Measurements from ENCODE around the gene HIRA. TPM values are rescaled to one million over a fixed set of nuclear protein-coding genes. Genes with fewer than 3 reads are reported as not detected.

Gene HIRA
- total and polyA plus RNA-seq, 4 donors, result 4.1 to 32.5 (median 23.0) TPM

DNA sequence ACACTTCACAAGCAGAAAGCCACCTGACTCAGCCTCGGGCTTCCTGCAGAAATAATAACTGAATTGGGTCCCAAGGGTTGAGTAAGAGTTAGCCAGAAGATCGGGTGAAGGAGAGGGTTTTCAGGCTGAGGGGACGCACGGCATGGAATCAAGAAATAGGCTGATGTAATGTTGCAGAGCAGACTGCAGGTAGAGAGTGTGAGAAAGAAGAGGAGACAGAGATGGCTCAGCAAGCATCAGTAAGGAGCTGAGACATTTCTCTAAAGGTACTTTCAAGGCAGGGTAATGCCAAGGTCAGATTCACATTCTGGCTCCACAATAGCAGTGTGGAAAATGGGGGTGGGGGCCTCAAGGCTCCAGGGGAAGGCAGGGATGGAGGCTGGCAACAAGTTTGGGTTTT lies 18.6 kb downstream of the HIRA start:
- H3K9me3 ChIP-seq (ENCODE audit: control insufficient read depth in 4 of 4, low read length in 3 of 4), result no peaks in the 10 kb centered on the region
- no peaks in the 10 kb centered on the region for H3K27me3 ChIP-seq (ENCODE audit: control insufficient read depth in 4 of 4, insufficient read depth in 4 of 4, low read length in 3 of 4)
- H3K27ac ChIP-seq (ENCODE audit: low read depth in 1 of 2, low read length in 2 of 2), result no peak overlapping the region
- WGBS, result 91% methylated on average over 4 of the region's 4 CpGs
- DNase-seq (ENCODE audit: low spot score), result no peak
- peaks cover 0 to 2% (median 0%) of the 10 kb centered on the region in 4 donors for H3K4me1 ChIP-seq (ENCODE audit: control insufficient read depth in 4 of 4, insufficient read depth in 4 of 4, low read length in 3 of 4)
- H3K9ac ChIP-seq (ENCODE audit: low read depth in 1 of 2, low read length in 2 of 2), result no peak overlapping the region
- peaks cover 6 to 20% (median 13%) of the 10 kb centered on the region in 4 donors for H3K36me3 ChIP-seq (ENCODE audit: control insufficient read depth in 4 of 4, insufficient read depth in 3 of 4, low read depth in 1 of 4, low read length in 3 of 4)
- TF ChIP-seq, protein P1, sequence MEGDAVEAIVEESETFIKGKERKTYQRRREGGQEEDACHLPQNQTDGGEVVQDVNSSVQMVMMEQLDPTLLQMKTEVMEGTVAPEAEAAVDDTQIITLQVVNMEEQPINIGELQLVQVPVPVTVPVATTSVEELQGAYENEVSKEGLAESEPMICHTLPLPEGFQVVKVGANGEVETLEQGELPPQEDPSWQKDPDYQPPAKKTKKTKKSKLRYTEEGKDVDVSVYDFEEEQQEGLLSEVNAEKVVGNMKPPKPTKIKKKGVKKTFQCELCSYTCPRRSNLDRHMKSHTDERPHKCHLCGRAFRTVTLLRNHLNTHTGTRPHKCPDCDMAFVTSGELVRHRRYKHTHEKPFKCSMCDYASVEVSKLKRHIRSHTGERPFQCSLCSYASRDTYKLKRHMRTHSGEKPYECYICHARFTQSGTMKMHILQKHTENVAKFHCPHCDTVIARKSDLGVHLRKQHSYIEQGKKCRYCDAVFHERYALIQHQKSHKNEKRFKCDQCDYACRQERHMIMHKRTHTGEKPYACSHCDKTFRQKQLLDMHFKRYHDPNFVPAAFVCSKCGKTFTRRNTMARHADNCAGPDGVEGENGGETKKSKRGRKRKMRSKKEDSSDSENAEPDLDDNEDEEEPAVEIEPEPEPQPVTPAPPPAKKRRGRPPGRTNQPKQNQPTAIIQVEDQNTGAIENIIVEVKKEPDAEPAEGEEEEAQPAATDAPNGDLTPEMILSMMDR (IDR thresholded peaks at IDR 0.05; ENCODE audit: low read depth, low read length, missing input control), result no peak
- TF ChIP-seq RXRA (IDR thresholded peaks at IDR 0.05) (no peak), JUND (IDR thresholded peaks at IDR 0.05) (no peak), FOXA1 (IDR thresholded peaks at IDR 0.05) (no peak), NR2F2 (IDR thresholded peaks at IDR 0.05) (no peak), SP1 (IDR thresholded peaks at IDR 0.05) (no peak), TAF1 (conservative IDR thresholded peaks at IDR 0.05) (no peak), GABPA (IDR thresholded peaks at IDR 0.05 in 1 of 2, conservative IDR thresholded peaks at IDR 0.05 in 1 of 2) (no peak), YY1 (IDR thresholded peaks at IDR 0.05) (no peak), HNF4G (IDR thresholded peaks at IDR 0.05) (no peak), FOXA2 (IDR thresholded peaks at IDR 0.05) (no peak)
- TF ChIP-seq, protein P2, sequence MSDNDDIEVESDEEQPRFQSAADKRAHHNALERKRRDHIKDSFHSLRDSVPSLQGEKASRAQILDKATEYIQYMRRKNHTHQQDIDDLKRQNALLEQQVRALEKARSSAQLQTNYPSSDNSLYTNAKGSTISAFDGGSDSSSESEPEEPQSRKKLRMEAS (IDR thresholded peaks at IDR 0.05), result no peak
- TF ChIP-seq, protein P3, sequence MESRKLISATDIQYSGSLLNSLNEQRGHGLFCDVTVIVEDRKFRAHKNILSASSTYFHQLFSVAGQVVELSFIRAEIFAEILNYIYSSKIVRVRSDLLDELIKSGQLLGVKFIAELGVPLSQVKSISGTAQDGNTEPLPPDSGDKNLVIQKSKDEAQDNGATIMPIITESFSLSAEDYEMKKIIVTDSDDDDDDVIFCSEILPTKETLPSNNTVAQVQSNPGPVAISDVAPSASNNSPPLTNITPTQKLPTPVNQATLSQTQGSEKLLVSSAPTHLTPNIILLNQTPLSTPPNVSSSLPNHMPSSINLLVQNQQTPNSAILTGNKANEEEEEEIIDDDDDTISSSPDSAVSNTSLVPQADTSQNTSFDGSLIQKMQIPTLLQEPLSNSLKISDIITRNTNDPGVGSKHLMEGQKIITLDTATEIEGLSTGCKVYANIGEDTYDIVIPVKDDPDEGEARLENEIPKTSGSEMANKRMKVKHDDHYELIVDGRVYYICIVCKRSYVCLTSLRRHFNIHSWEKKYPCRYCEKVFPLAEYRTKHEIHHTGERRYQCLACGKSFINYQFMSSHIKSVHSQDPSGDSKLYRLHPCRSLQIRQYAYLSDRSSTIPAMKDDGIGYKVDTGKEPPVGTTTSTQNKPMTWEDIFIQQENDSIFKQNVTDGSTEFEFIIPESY (IDR thresholded peaks at IDR 0.05), result no peak
- TF ChIP-seq, protein P4, sequence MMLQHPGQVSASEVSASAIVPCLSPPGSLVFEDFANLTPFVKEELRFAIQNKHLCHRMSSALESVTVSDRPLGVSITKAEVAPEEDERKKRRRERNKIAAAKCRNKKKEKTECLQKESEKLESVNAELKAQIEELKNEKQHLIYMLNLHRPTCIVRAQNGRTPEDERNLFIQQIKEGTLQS (IDR thresholded peaks at IDR 0.05), result no peak
- TF ChIP-seq, protein P5, sequence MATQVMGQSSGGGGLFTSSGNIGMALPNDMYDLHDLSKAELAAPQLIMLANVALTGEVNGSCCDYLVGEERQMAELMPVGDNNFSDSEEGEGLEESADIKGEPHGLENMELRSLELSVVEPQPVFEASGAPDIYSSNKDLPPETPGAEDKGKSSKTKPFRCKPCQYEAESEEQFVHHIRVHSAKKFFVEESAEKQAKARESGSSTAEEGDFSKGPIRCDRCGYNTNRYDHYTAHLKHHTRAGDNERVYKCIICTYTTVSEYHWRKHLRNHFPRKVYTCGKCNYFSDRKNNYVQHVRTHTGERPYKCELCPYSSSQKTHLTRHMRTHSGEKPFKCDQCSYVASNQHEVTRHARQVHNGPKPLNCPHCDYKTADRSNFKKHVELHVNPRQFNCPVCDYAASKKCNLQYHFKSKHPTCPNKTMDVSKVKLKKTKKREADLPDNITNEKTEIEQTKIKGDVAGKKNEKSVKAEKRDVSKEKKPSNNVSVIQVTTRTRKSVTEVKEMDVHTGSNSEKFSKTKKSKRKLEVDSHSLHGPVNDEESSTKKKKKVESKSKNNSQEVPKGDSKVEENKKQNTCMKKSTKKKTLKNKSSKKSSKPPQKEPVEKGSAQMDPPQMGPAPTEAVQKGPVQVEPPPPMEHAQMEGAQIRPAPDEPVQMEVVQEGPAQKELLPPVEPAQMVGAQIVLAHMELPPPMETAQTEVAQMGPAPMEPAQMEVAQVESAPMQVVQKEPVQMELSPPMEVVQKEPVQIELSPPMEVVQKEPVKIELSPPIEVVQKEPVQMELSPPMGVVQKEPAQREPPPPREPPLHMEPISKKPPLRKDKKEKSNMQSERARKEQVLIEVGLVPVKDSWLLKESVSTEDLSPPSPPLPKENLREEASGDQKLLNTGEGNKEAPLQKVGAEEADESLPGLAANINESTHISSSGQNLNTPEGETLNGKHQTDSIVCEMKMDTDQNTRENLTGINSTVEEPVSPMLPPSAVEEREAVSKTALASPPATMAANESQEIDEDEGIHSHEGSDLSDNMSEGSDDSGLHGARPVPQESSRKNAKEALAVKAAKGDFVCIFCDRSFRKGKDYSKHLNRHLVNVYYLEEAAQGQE (IDR thresholded peaks at IDR 0.05), result no peak
- H3K4me3 ChIP-seq (ENCODE audit: low read depth in 1 of 3, low read length in 3 of 3), result no peak overlapping the region

DNA sequence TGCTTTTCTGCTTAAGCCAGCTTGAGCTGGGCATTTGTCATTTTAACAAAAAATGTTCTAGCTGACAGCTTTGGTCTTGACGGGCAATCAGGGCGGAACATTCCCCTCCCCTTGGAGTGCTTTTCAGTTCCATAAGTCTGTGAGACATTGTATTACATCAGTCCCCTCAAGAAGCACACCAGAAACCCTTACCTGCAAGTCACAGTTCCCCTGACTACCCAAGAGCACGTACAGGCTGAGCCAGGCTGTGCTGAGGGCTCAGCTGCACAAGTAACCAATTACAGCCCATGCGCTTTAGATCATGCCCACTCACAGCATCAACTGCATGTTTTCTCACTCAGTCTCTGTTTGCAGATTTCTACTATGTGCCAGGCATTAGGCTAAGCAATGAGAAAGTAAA lies 19.1 kb downstream of the HIRA start:
- Histone ChIP-seq H3K36me3 (ENCODE audit: control insufficient read depth in 4 of 4, insufficient read depth in 3 of 4, low read depth in 1 of 4, low read length in 3 of 4) (peaks cover 6 to 24% (median 15%) of the 10 kb centered on the region in 4 donors), H3K27me3 (ENCODE audit: control insufficient read depth in 4 of 4, insufficient read depth in 4 of 4, low read length in 3 of 4) (no peaks in the 10 kb centered on the region), H3K4me1 (ENCODE audit: control insufficient read depth in 4 of 4, insufficient read depth in 4 of 4, low read length in 3 of 4) (peaks cover 0 to 2% (median 0%) of the 10 kb centered on the region in 4 donors), H3K9me3 (ENCODE audit: control insufficient read depth in 4 of 4, low read length in 3 of 4) (no peaks in the 10 kb centered on the region), H3K9ac (ENCODE audit: low read depth in 1 of 2, low read length in 2 of 2) (no peak overlapping the region), H3K4me3 (ENCODE audit: low read depth in 1 of 3, low read length in 3 of 3) (no peak overlapping the region), H3K27ac (ENCODE audit: low read depth in 1 of 2, low read length in 2 of 2) (no peak overlapping the region)
- 97% methylated on average over 4 of the region's 4 CpGs for WGBS
- DNase-seq (ENCODE audit: low spot score), result no peak
- TF ChIP-seq HNF4A (conservative IDR thresholded peaks at IDR 0.05) (no peak), TAF1 (conservative IDR thresholded peaks at IDR 0.05) (no peak), SP1 (IDR thresholded peaks at IDR 0.05) (no peak), RAD21 (IDR thresholded peaks at IDR 0.05) (no peak), NR2F2 (IDR thresholded peaks at IDR 0.05) (no peak), HNF4G (IDR thresholded peaks at IDR 0.05) (no peak), JUND (IDR thresholded peaks at IDR 0.05) (no peak), YY1 (IDR thresholded peaks at IDR 0.05) (no peak)
- TF ChIP-seq, protein P2 (IDR thresholded peaks at IDR 0.05), result no peak
- TF ChIP-seq, protein P5 (IDR thresholded peaks at IDR 0.05), result no peak
- TF ChIP-seq, protein P4 (IDR thresholded peaks at IDR 0.05), result no peak
